ENCODE data around the gene FLT3LG.

DNA sequence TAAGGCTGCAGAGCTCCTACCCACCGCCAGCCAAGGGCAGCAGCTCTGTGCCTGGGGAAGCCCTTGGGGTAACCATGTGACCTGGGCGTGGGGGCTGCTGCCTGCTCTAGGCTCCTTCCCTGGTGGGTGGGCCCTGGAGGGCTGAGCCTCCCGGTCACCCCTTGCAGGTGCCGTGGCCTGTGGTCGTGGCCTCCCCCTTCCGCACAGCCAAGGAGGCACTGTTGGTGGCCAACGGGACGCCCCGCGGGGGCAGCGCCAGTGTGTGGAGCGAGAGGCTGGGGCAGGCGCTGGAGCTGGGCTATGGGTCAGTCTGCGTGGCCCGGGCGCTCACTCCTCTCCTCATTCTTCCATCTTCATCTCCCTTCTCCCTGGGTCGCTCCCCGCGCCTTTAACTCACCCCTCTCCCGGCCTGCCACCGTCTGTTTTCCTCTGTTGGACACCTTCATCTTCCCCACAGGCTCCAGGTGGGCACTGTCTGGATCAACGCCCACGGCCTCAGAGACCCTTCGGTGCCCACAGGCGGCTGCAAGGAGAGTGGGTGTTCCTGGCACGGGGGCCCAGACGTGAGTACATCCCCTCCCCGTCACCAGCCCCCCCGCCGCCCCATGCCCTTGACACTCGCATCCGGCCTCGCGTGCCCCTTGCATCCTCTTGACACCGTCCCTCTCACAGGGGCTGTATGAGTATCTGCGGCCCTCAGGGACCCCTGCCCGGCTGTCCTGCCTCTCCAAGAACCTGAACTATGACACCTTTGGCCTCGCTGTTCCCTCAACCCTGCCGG lies 9.9 kb upstream of the FLT3LG start:
- TF ChIP-seq, protein P1, sequence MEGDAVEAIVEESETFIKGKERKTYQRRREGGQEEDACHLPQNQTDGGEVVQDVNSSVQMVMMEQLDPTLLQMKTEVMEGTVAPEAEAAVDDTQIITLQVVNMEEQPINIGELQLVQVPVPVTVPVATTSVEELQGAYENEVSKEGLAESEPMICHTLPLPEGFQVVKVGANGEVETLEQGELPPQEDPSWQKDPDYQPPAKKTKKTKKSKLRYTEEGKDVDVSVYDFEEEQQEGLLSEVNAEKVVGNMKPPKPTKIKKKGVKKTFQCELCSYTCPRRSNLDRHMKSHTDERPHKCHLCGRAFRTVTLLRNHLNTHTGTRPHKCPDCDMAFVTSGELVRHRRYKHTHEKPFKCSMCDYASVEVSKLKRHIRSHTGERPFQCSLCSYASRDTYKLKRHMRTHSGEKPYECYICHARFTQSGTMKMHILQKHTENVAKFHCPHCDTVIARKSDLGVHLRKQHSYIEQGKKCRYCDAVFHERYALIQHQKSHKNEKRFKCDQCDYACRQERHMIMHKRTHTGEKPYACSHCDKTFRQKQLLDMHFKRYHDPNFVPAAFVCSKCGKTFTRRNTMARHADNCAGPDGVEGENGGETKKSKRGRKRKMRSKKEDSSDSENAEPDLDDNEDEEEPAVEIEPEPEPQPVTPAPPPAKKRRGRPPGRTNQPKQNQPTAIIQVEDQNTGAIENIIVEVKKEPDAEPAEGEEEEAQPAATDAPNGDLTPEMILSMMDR (IDR thresholded peaks at IDR 0.05), result no peak
- no peak for TF ChIP-seq ZFX (IDR thresholded peaks at IDR 0.05; ENCODE audit: borderline replicate concordance)
